ENCODE results near the gene GSG1L.
"Not testable (repeated sequence)": the region's sequence is repeated elsewhere in the genome, so short reads cannot be mapped to it uniquely, and the experiment has no call there.

Gene GSG1L

DNA sequence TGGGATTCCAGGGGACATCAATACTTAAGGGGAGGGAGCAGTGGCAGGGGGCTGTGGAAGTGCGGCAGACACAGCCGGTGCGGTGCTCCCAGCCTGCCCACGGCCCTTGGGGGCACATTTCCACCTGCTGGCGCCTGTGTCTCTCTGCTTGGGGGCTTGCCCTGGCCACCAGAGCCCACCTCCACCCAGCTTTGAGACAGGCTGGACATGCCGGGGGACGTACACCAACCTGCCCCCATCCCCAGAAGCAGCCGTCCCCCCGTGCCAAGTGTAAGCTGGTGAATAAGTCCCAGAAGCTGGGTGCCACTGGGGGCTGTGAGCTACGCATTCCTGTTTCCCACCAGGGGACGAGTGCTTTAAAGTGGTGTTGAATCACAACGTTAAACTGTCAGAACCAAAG, 172.6 kb downstream of the GSG1L start:
- DNase-seq, result no peak

DNA sequence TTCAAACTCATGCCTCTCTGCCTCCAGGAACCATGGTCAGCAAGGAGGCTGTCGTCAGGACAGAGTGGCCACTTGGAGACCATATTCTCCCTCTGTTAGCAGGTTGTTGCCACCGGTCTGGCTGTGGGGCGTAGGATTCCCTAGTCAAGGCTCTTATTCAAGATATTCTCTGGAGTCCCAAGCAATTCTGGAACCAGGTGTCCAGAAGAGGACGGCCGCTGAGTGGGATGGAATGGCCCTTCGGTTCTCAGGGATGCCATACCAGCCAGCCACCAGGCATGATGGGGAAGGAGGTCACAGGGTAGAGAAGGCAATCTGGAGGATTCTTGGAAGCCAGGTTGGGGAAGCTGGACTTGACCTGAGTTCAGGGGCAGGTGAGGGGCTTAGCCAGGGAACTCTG, 173.5 kb downstream of the GSG1L start:
- DNase-seq, result no peak

DNA sequence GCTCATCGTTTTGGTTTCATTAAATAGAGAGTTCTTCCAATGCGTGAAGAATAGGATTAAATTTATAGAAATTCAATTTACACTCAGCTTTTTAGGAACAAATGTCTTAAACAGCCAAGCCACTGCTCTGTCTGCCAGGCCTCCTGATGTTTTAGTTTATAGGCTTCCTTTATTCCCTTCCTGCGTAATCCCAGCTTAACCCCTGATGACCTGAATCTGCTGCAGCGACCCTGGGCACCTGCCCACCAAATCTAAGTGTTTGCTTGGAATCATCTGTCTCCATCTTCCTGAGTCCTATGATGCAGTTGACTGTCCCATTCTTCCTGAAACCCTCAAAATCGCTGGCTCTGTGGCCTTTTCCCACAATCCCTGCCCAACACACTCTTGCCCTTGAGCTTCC, 179.9 kb downstream of the GSG1L start:
- DNase-seq, result no peak

DNA sequence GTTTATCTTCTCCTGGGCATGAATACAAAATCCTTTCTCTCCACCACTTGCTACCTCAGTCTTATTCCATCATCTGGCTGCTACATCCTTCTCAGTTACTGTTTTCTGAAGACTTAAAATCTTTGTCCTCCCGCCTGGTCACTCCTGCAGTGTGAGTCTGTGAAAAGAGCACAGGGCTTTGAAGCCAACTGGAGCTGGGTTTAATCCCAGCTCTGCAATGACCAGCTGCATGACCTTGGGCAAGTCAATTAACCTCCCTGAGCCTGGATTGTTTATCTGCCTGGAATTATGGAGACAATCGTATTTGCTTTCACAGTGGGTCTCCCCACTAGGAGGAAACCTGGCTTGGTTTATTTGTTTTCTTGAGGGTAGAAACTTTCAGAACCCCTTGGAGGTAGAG, 183.2 kb downstream of the GSG1L start:
- no peak for DNase-seq

DNA sequence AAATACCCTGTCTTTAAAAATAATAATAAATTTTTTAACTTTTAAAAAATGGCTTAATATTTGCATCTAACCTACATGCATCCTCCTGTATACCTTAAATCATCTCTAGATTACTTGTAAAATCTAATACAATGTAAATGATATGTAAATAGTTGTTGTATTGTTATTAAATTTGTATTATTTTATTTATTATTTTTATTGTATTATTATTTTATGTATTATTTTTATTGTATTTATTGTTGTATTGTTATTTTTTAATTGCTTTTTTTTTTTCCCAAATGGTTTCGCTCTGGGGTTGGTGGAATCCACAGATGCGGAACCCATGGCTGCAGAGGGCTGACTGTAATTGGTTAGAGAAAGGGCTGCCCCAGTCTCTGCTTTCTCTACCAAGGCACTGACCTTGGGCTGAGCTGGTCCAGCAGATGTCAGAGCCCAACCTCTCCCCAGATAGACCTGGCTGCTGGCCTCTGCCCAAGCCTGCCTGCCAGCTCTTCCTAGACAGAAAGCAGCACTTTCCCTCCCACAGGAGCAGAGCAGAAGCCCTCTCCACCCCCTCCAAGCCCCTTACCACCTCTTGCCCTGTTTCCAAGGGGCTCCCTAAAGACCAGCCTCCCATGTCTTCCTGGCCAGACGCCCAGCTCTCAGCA, 183.8 kb downstream of the GSG1L start:
- no peak for DNase-seq

DNA sequence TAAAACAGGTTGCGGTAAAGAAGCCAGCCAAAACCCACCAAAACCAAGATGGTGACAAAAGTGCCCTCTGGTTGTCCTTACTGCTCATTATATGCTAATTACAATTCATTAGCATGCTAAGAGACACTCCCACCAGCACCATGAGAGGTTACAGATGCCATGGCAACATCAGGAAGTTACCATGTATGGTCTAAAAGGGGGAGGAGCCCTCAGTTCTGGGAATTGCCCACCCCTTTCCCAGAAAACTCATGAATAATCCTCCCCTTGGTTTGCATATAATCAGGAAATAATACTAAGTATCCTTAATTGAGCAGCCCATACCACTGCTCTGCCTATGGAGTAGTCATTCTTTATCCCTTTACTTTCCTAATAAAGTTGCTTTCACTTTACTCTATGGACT, 190.9 kb downstream of the GSG1L start:
- DNase-seq, result not testable (repeated sequence)

DNA sequence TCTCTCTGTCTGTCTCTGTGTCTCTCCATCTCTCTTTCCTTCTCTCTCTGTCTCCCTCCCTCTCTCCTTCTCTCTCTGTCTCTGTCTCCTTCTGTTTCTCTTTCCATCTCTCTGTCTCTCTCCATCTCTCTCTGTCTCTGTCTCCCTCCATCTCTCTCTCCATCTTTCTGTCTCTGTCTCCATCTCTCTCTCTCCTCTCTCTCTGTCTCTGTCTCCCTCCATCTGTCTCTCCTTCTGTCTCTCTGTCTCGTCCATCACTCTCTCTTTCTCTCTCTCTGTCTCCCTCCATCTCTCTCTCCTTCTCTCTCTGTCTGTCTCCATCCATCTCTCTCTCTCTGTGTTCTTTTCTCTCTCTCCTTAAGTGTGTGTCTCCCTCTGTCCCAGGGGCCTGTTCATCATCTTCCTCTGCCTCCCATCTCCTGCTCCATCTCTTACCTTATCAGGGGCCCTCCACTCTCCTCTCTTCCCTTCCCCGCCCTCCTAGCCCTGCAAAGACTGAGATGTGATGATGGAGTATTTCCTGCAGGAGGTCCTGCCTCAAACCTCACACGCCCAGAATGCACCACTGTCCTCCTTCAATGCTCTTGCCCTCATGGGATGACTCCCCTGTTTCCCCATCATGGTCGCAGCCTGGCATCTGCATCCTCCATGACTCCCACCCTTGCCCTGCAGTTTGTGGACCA, 193.3 kb downstream of the GSG1L start:
- no peak for DNase-seq

DNA sequence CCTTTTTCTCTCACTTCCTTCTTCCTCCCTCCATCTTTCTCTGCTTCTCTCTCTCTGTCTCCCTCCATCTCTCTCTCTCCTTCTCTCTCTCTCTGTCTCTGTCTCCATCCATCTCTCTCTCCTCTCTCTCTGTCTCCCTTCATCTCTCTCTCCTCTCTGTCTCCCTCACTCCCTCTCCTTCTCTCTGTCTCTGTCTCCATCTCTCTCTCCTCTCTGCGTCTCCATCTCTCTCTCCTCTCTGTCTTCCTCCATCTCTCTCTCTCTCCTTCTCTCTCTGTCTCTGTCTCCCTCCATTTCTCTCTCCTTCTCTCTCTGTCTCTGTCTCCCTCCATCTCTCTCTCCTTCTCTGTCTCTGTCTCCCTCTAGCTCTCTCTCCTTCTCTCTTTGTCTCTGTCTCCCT, 194.1 kb downstream of the GSG1L start:
- DNase-seq, result no peak

DNA sequence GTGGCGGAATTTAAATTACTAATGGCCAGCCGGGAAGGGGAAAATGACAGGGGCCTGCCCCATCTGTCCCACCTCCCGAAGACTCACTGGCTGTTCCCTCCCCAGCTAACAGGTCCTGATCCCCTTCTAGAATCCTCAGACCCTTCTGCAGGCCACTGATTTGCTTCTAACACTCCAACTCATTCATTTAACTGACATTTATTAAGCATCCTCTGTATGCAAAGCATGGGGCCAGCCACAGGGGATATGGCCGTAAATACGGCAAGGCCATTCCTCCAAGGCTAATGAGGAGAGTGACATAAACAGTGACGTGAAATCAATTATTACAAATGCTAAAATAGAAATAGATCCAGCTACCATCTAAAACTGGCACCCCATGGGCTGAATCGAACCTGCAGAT, 195.3 kb downstream of the GSG1L start:
- no peak for DNase-seq

DNA sequence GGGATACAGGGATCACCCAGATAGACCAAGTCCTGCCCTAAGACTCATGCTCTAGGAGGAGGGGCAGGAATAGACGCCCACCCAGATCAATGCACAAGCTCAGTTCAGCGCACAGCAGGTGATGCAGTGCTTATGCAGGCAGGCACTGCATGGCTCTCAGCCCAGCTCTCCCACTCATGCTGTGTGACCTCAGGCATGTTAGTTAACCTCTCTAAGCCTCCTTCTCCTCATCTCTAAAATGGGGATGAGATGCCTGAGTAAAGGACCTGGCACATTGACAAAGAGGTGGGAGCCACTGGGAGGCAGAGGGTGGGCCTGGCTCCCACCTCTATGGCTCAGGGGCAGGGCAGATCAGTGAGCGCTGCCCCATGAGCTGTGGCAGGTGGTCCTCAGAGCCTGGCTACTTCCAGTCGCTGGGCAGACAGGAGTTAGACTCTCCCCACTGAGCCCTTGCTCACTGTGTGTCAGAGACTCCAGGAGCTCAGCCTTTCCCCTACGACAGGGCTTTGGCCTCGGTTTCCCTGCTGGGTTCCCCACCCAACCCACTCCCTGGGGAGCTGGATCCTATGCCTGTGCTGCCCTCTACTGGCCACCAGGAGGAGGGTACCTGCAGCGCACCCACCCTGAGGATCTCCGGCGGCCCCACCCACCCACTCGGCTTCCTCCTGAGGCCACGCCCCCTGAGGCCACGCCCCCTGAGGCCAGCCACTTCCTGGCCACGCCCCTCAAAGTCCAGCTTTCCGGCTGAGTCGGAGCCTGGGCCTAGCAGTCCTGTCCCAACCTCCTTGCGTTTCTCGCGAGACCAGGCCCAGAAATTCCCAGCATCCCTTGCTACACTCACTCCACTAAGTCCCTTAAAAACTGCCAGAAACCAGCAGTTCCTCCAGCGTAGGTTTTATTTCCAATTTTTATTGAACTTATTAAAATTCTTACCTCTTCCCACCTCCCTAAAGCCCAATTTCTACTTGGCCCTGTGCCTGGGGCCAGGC, 196.1 kb downstream of the GSG1L start:
- no peak for DNase-seq

DNA sequence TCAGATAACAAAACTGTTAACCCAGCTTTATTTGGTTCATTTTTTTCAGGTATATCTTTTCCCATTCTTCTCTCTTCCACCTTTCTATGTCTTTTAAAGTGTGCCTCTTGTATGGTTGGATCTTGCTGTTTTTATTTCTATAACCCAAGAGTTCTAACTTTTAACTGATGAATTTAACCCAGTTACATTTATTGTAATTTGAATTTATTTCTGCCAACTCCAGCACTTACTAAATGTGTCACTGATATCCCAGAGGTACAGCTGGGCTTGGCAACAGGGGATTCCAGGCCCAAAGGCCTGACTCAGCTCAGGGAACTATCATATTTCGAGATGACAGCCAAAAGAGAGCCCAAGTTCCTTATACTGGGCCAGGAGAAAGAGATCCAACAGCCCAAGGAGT, 200.1 kb downstream of the GSG1L start:
- DNase-seq, result no peak

DNA sequence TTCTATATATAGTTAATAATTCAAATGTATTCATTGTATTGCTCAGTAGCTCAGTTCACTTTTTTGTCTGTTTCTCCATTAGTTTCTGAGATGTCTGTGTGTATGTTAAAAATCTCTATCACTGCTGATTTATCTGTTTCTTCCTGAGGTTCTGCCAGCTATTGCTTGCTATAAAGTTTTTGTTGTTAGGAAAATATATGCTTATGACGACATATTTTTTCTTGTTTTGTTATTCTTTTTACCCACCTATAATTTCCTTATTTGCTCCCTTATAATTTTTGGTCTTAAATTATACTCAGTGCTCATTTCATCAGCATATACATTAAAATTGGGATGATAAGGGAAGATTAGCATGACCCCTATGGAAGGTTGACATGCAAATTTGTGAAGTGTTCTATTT, 200.6 kb downstream of the GSG1L start:
- no peak for DNase-seq

DNA sequence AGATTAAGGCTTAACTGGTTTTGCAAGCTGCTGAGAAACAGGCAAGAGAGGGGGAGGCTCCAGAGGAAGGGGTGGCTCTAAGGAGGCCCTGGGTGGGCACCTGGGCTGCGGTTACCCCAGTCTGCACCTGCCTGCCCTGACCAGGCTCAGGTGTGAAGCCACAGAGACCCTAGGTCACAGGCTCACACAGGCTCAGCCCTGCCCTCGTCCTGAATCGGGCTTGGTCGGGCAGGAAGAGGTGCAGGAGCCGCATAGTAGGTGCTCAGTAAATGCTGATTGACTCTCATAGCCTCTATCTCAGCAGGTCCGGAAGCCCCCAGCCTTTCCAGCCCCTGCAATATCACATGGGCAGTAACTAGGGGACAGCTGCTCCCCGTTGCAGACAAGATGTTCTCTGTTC, 203.4 kb downstream of the GSG1L start:
- no peak for DNase-seq

DNA sequence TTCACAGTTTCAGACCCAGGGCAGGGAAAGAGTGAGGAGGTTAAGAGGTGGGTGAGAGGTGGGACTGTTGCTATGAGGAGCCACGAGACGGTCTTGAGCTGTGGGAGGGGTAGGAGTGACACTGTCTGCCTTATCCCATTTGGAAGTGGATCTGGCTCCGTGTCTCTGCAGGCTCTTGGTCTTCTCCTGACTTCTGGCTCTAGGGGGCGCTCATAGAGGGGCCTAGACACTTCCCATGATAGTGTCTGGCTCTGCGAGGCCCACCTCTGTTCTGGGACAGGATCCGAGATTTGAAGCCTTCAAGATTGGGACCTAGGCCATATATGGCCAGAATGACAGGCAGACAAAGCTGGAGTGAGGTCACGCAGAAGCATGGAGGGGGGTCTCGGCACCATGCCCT, 204.5 kb downstream of the GSG1L start:
- DNase-seq, result no peak

DNA sequence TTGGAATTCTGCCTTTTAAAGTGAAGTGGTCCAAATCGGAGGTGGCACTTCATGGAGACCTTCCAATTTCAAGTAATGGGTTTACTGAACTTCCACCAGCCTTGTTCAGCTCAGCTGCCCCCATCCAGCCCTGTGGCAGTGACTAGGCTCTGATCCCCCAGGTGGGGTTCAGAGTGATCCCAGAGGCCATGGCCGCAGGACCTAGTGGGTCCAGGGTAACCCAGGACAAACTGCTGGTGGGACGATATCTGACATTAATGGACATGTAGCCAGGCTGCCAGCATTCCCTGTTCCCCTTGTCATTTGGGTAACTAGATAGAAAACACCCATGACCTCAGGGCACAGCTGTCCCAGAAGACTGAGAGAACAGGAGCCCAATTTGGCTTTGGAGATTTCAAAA, 209.9 kb downstream of the GSG1L start:
- DNase-seq, result no peak

DNA sequence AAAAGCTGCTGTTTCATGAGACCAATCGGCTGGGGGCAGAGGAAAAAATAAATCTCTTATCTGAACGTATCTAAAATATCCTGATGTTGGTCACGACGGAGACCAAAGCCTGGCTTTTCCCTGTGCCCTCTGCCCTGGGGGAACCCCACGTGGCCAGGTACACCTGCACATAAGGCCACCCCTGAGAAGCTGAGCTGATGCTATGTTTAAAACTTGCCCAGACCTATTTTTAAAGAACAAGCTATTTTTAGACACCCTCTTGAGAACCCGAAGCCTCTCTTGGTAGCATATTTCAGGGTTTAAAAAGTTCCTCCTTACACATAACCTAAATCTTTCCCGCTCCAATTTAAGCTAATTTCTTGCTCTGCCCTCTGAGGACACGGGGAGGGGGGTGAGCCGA, 210.4 kb downstream of the GSG1L start:
- DNase-seq, result no peak

DNA sequence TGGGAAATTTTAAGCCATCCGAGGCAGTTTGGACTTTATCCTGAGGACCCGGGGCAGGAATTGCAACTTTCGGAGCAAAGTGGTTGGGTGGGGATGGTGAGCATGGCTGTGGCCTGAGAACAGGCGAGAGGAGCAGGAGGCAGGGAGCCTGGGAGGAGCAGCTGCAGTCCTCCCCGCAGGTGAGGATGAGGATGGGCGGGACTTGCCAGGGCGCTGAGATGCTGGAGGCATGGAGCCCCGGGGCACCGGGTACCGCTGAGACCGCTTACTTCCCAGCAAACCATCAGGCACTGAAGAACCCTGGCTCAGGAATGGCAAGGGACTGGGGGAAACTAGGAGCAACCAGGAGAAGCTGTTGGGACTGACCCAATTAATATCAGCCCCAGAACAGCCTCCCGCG, 210.8 kb downstream of the GSG1L start:
- DNase-seq, result no peak

DNA sequence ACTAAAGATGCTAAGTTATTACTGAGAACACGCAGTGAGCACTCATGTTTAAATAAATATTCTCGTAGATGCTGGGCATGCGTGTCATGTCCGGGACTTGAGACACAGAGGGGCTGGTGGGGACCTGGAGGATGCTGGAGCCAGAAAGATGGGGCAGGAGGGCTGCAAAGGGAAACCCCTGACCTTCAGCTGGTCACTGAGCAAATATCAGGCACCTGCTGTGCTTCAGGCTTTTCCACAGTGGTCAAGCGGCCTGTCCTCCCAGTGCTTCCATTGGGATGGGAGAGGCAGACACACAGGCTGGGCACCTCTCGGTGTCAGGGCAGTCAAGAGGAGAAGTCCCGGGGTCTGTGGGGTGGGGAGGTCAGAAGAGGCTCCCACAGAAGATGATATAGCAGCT, 211.4 kb downstream of the GSG1L start:
- no peak for DNase-seq

DNA sequence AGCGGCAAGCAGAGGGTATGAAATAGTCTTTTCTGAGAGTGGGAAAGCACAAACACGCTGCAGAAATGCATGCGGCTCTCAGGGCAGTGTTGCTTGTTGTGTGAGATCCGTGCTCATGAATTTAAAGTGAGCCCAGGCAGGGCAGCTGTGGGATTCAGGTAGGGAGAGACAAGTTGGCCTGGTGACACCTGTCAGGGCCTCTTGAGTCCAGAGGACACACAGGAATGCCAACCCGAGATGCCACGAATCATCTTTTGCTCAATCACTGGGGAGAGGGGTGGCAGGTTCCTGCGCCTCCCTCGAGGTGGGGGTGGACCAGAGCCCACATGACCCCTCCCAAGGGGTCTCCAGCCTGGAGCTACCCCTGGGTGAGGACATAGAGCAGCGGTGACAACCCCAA, 211.9 kb downstream of the GSG1L start:
- DNase-seq, result no peak

DNA sequence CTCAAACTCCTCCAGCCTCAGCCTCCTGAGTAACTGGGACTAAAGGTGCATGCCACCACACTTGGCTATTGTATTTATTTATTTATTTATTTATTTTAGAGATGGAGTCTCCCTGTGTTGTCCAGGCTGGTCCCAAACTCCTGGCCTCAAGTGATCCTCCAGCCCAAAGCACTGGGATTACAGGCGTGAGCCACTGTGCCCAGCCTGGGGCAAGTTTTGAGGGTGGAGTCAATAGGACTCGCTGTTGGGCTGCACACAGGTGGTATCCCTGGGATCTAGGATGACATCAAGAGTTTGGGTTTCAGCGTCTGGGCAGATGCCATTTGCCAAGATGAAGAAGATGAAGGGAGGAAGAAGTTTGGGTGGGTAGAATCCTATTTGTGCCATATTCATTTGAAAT, 213.9 kb downstream of the GSG1L start:
- no peak for DNase-seq

DNA sequence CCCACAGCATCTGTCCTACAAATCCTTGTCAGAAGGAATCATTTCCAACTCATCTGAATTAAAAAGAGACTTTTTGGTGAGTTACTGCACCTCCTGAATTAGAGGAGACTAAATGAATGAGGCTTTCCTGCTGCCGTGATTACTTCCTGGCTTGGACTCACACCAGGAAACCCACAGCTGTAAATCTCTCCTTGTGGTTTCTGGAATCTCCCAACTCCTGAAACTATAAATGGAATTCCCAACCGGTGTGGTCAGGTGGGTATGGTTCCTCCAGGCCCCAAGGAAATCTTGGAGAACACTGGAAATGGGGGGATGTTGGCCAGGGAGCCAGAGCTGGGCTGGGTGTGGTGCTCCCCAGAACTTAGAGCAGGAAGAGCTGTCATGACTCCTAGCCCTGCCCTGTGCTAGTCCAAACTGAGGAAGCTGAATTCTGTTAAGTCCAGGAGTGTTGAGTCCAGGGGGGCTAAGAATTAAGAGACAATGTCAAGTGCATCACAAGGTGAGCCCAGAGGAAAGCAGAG, 216.4 kb downstream of the GSG1L start:
- no peak for DNase-seq

DNA sequence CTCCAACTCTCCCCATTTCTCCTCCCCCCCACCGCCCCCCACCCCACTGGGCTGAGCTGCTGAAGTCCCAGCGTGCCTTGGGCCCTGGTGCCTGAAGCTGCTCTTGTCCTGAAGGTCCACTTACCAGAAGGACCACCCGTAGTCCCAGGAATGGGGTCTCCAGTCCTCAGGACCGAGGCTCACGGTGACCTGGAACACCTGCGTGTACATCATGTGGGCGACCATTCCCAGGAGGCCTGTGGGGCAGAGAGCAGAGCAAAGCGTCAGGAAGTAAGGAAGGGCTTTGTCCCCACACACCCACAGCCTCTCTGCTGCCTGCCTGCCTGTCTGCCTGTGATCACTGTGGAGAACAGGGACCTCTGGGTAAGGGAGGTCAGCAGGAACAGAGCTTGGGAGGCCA, 218.7 kb downstream of the GSG1L start:
- DNase-seq, result no peak

DNA sequence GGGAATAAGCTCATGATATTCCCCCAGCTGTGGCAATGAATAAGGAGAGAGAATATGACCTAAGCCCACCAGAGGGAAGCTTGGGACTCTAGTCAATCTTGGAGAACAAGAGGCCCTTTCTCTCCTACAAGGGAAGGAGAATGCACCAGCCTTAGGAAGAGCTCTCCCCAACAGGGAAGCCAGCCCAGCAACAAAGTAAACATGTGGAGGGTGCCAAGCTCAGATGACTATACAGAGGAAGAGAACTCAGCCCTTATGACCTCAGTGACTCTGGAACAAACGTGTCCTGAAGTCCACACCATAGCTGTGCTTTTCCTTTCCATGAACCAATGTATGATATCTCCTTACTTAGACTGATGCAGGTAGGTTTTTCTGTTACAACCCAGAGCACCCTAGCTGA, 219.7 kb downstream of the GSG1L start:
- DNase-seq, result no peak

DNA sequence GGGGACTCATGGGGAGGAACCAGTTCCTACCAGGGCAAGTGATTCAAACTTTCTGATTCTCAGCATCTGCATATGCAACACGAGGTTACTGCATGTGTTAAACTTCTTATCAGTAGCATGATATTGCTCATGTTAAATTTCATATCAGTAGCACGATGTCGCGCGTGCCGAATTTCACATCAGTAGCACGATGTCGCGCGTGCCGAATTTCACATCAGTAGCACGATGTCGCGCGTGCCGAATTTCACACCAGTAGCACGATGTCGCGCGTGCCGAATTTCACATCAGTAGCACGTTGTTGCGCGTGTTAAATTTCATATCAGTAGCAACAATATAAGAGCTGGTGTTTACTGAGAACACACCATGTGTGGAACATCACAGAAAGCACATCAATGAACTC, 221.6 kb downstream of the GSG1L start:
- no peak for DNase-seq
